Measurements from ENCODE around the gene ZNF629.

DNA sequence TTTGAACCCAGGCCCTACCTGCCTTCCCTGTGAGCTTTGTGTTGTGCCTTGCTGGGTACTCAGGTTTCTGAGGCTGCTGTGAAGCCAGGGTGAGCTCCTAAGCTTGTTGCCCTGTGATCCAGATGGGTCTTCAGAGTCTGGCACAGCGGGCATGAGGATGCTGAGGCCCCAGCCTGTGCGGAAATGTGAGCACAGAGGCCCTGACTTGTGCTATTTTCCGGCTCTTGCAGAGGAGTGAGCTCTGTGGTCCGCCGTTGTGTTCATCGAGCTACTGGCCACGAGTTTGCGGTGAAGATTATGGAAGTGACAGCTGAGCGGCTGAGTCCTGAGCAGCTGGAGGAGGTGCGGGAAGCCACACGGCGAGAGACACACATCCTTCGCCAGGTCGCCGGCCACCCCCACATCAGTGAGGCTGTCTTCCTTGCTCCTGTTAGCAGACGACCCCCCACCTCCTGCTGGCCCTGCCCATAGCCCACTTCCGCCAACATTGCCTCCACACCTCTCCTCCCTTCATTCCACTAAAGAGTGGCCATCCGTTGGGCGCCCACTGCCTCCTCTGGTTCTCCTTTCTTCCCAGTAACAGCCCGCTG is 36.0 kb downstream of the ZNF629 start:
- TF ChIP-seq, protein P1, sequence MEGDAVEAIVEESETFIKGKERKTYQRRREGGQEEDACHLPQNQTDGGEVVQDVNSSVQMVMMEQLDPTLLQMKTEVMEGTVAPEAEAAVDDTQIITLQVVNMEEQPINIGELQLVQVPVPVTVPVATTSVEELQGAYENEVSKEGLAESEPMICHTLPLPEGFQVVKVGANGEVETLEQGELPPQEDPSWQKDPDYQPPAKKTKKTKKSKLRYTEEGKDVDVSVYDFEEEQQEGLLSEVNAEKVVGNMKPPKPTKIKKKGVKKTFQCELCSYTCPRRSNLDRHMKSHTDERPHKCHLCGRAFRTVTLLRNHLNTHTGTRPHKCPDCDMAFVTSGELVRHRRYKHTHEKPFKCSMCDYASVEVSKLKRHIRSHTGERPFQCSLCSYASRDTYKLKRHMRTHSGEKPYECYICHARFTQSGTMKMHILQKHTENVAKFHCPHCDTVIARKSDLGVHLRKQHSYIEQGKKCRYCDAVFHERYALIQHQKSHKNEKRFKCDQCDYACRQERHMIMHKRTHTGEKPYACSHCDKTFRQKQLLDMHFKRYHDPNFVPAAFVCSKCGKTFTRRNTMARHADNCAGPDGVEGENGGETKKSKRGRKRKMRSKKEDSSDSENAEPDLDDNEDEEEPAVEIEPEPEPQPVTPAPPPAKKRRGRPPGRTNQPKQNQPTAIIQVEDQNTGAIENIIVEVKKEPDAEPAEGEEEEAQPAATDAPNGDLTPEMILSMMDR (conservative IDR thresholded peaks at IDR 0.05; ENCODE audit: low read depth in 2 of 2): no peak
- TF ChIP-seq, protein P2, sequence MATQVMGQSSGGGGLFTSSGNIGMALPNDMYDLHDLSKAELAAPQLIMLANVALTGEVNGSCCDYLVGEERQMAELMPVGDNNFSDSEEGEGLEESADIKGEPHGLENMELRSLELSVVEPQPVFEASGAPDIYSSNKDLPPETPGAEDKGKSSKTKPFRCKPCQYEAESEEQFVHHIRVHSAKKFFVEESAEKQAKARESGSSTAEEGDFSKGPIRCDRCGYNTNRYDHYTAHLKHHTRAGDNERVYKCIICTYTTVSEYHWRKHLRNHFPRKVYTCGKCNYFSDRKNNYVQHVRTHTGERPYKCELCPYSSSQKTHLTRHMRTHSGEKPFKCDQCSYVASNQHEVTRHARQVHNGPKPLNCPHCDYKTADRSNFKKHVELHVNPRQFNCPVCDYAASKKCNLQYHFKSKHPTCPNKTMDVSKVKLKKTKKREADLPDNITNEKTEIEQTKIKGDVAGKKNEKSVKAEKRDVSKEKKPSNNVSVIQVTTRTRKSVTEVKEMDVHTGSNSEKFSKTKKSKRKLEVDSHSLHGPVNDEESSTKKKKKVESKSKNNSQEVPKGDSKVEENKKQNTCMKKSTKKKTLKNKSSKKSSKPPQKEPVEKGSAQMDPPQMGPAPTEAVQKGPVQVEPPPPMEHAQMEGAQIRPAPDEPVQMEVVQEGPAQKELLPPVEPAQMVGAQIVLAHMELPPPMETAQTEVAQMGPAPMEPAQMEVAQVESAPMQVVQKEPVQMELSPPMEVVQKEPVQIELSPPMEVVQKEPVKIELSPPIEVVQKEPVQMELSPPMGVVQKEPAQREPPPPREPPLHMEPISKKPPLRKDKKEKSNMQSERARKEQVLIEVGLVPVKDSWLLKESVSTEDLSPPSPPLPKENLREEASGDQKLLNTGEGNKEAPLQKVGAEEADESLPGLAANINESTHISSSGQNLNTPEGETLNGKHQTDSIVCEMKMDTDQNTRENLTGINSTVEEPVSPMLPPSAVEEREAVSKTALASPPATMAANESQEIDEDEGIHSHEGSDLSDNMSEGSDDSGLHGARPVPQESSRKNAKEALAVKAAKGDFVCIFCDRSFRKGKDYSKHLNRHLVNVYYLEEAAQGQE (IDR thresholded peaks at IDR 0.05; ENCODE audit: unreplicated experiment): no peak
- TF ChIP-seq EZH2 (IDR thresholded peaks at IDR 0.05; ENCODE audit: low read depth, unreplicated experiment) (no peak), POLR2AphosphoS5 (IDR thresholded peaks at IDR 0.05; ENCODE audit: low read depth) (no peak), EZH2phosphoT487 (IDR thresholded peaks at IDR 0.05; ENCODE audit: unreplicated experiment) (no peak), JUNB (IDR thresholded peaks at IDR 0.05; ENCODE audit: unreplicated experiment) (no peak), ZNF114 (CRISPR knock-in tag; IDR thresholded peaks at IDR 0.05) (no peak), STAT1 (IDR thresholded peaks at IDR 0.05; ENCODE audit: unreplicated experiment) (no peak), NANOG (IDR thresholded peaks at IDR 0.05; ENCODE audit: borderline replicate concordance) (no peak), CREB1 (CRISPR knock-in tag; IDR thresholded peaks at IDR 0.05; ENCODE audit: low read depth) (no peak), ZNF331 (CRISPR knock-in tag; IDR thresholded peaks at IDR 0.05; ENCODE audit: low read depth) (no peak)
- TF ChIP-seq, protein P3, sequence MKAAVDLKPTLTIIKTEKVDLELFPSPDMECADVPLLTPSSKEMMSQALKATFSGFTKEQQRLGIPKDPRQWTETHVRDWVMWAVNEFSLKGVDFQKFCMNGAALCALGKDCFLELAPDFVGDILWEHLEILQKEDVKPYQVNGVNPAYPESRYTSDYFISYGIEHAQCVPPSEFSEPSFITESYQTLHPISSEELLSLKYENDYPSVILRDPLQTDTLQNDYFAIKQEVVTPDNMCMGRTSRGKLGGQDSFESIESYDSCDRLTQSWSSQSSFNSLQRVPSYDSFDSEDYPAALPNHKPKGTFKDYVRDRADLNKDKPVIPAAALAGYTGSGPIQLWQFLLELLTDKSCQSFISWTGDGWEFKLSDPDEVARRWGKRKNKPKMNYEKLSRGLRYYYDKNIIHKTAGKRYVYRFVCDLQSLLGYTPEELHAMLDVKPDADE (IDR thresholded peaks at IDR 0.05): no peak
